ENCODE data around the gene PKP4. TPM values are rescaled to one million over a fixed set of nuclear protein-coding genes. Genes with fewer than 3 reads are reported as not detected.

PKP4 gene
- total RNA-seq, 1 donor from 2014 or later = 30.3 TPM

DNA sequence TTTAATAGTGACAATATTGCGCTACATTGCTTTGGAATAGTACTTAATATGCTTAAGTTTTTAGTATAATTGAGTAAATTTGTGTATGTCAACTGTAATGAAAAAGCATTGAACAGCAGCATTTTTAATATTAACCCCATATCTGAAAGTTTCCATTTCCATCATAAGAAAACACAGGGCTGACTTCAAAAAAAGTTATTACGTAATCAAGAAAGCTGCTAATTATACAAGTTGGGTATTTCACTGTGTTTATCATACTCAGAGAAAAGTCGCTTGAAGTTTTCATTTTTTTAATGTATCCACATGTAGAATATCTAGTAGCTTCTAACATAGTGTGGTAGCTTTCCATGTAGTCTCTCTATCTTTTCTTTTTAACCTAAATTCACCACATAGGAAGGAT is 146.5 kb downstream of the PKP4 start:
- H3K27me3 Mint-ChIP-seq (ENCODE audit: insufficient read depth) = no peaks in the 10 kb centered on the region
- intact Hi-C loops (cut with micrococcal nuclease) = no loop called here
- no peak for DNase-seq (ENCODE audit: low spot score)
- no peaks in the 10 kb centered on the region for H3K4me1 Mint-ChIP-seq (ENCODE audit: low read depth)
- peaks cover 1% of the 10 kb centered on the region for H3K36me3 Mint-ChIP-seq (ENCODE audit: low read depth)
- no peak overlapping the region for H3K4me3 Mint-ChIP-seq
- H3K27ac Mint-ChIP-seq = no peak overlapping the region
- H3K9me3 Mint-ChIP-seq = no peaks in the 10 kb centered on the region

DNA sequence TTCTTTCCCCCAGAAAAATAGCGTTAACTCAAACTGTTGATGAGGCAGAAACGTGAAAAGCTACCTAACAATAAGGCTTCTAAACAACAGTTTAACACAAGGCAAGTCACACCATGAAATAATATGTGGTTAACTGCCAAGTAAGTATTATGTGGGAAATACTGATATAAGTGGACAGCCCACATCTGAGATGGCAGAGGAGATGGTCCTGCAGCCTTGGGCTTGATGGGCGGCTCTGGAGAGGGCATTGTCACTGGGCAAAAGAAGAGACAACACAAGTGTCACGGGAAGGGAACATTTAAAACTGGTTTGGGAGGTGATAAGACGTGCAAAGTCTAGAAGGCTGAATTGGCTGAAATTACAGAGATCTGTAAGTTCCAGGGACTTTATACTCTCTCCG is 147.2 kb downstream of the PKP4 start:
- Mint-ChIP-seq H3K4me1 (ENCODE audit: low read depth) (no peaks in the 10 kb centered on the region), H3K27me3 (ENCODE audit: insufficient read depth) (no peaks in the 10 kb centered on the region), H3K36me3 (ENCODE audit: low read depth) (peaks cover 1% of the 10 kb centered on the region), H3K9me3 (no peaks in the 10 kb centered on the region), H3K27ac (no peak overlapping the region), H3K4me3 (no peak overlapping the region)
- intact Hi-C loops (cut with micrococcal nuclease) = no loop called here
- no peak for DNase-seq (ENCODE audit: low spot score)

DNA sequence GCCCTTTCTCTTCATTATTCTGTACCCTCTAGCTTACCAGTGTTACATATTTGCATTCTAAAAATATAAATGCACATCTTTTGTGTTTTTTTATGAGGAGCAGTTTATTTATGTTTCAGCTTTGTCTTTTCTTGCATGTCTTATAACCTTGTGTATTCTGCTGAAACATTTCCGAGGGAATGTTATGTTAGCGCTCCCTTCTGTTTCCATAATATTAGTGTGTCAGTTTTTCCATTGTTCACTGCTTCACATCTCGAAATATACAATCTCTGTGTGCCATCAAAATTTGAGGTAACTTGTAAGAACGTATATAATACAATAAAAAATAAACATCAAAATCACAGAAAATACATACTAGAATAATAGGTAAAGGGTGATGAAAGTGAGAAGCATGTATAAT is 153.3 kb downstream of the PKP4 start:
- DNase-seq (ENCODE audit: low spot score) = no peak
- Mint-ChIP-seq H3K27me3 (ENCODE audit: insufficient read depth) (no peaks in the 10 kb centered on the region), H3K36me3 (ENCODE audit: low read depth) (no peaks in the 10 kb centered on the region), H3K27ac (no peak overlapping the region), H3K4me3 (no peak overlapping the region), H3K9me3 (no peaks in the 10 kb centered on the region), H3K4me1 (ENCODE audit: low read depth) (no peaks in the 10 kb centered on the region)
- intact Hi-C loops (cut with micrococcal nuclease) = no loop called here

DNA sequence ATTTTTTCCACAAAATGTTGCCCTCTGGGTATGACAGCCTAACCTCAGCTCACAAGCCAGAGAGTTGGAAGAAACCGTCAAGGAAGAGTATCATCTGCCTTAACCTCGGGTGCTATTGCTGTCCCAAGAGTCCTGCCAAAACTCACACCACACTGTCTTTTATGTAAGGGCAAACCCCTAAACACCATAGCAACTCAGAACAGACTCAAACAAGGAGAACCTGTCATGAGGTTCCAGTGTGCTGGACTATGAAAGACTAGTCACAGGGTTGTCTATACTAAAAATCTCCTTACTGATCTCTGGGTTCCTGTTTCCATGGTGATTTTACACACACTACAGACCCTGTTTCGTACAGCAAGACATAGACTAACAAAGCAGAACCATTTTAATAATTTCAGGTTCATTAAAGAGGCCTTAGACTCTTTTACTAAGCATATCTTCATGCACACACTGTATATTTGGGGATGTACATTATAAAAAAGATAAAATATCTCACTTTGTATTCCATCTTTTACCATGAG is 159.8 kb downstream of the PKP4 start:
- intact Hi-C loops (cut with micrococcal nuclease) = no loop called here
- Mint-ChIP-seq H3K4me1 (ENCODE audit: low read depth) (peaks cover 13% of the 10 kb centered on the region), H3K4me3 (no peak overlapping the region), H3K36me3 (ENCODE audit: low read depth) (peaks cover 2% of the 10 kb centered on the region), H3K27ac (no peak overlapping the region), H3K27me3 (ENCODE audit: insufficient read depth) (no peaks in the 10 kb centered on the region), H3K9me3 (no peaks in the 10 kb centered on the region)
- DNase-seq (ENCODE audit: low spot score) = no peak

DNA sequence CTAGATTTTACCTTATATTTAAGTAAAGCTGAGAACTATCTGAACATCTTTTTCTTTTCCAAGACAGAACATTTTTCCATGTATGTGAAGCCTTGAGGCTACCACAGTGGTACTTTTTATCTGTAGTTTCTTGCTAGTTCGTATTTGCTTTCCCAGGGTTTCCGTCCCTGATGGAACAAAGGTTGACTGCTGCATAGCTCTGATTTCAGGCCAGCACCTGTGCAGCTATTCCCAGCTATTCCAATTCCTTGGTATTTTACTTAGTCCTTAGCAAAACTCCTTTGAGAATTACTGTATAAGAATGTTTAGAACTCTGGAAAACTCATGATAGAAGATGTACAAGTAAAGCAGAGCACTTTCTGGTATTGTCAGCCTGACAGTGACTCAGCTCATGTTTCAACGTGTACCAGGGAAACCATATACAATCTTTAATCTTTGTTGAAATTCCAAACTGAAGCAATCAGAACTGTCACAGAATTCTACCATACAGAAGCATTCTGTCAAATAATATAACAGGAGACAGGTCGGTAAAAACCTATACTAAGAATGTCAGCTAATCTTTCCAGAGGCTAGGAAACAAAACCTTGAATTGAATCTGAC is 162.2 kb downstream of the PKP4 start:
- DNase-seq (ENCODE audit: low spot score) = no peak
- Mint-ChIP-seq H3K4me3 (no peak overlapping the region), H3K27ac (no peak overlapping the region), H3K9me3 (no peaks in the 10 kb centered on the region), H3K36me3 (ENCODE audit: low read depth) (peaks cover 6% of the 10 kb centered on the region), H3K27me3 (ENCODE audit: insufficient read depth) (no peaks in the 10 kb centered on the region), H3K4me1 (ENCODE audit: low read depth) (peaks cover 13% of the 10 kb centered on the region)
- intact Hi-C loops (cut with micrococcal nuclease) = no loop called here

DNA sequence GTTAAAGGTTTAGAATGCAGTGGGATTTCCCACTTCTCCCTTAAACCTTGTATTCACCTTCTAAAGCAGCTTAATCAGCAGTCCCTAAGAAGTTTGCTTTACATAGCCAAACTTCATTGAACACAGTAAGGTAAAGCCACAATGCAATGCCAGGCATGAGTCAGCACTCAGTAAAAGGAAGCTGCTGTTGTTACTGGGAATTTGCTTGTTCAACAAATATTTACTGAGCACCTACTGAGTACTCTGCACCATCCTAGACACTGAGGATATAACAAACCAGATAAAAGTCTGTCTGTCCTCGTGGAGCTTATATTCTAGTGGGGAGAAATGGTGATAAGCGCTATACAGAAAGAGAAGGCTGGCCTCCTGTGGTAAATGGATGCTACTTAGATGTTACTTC is 162.7 kb downstream of the PKP4 start:
- Mint-ChIP-seq H3K27ac (no peak overlapping the region), H3K27me3 (ENCODE audit: insufficient read depth) (no peaks in the 10 kb centered on the region), H3K36me3 (ENCODE audit: low read depth) (peaks cover 6% of the 10 kb centered on the region), H3K9me3 (no peaks in the 10 kb centered on the region), H3K4me3 (no peak overlapping the region), H3K4me1 (ENCODE audit: low read depth) (peaks cover 13% of the 10 kb centered on the region)
- intact Hi-C loops (cut with micrococcal nuclease) = no loop called here
- DNase-seq (ENCODE audit: low spot score) = no peak

DNA sequence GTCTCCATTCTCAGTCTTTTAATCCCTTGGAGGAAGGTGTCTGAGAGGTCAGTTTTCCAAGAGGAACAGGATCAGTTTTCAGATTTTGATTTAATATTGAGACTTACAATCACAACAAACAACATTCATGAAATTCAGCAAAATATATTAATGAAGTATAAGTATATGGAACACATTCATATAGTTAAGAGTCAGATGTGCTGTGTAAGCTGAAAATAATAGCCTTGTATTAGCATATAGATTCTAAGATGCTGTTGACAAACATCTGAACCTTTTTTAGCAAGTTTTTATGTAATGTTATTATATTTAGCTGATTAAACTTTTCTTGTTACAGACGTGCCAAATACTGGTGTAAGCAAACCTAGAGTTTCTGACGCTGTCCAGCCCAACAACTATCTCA is 163.9 kb downstream of the PKP4 start:
- no peaks in the 10 kb centered on the region for H3K27me3 Mint-ChIP-seq (ENCODE audit: insufficient read depth)
- H3K9me3 Mint-ChIP-seq = no peaks in the 10 kb centered on the region
- peaks cover 11% of the 10 kb centered on the region for H3K36me3 Mint-ChIP-seq (ENCODE audit: low read depth)
- DNase-seq (ENCODE audit: low spot score) = no peak
- intact Hi-C loops (cut with micrococcal nuclease) = no loop called here
- H3K4me3 Mint-ChIP-seq = no peak overlapping the region
- peaks cover 13% of the 10 kb centered on the region for H3K4me1 Mint-ChIP-seq (ENCODE audit: low read depth)
- H3K27ac Mint-ChIP-seq = no peak overlapping the region

DNA sequence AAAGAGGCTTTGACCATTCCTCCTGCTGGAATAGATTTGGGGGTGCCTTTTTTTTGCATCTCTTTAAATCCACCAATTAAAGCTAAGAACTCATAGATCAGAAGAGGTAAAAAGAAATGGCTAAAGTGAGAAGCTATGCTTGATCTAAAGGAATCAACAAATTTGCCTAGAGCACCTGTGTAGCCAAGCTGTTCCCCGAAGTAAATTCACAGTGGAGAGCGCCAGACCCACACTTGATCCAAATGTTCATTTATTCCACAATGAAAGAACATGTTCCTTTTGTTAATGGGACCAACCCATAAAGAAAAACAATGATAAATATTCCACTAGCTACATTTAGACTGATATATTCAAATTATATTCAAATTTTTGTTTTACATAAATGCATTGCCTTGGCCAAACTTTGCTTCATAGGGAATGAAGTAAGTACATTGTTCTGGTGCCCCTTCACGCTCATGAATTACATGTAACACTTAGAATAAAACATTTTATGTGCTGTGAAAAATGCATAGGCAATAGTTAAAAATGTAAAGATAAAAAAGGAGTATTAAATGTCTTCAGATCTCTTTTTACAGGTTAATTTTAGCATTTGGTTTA is 167.4 kb downstream of the PKP4 start:
- Mint-ChIP-seq H3K4me3 (no peak overlapping the region), H3K9me3 (no peaks in the 10 kb centered on the region), H3K36me3 (ENCODE audit: low read depth) (peaks cover 11% of the 10 kb centered on the region), H3K4me1 (ENCODE audit: low read depth) (peaks cover 11% of the 10 kb centered on the region), H3K27ac (no peak overlapping the region), H3K27me3 (ENCODE audit: insufficient read depth) (no peaks in the 10 kb centered on the region)
- intact Hi-C loops (cut with micrococcal nuclease) = no loop called here
- no peak for DNase-seq (ENCODE audit: low spot score)

DNA sequence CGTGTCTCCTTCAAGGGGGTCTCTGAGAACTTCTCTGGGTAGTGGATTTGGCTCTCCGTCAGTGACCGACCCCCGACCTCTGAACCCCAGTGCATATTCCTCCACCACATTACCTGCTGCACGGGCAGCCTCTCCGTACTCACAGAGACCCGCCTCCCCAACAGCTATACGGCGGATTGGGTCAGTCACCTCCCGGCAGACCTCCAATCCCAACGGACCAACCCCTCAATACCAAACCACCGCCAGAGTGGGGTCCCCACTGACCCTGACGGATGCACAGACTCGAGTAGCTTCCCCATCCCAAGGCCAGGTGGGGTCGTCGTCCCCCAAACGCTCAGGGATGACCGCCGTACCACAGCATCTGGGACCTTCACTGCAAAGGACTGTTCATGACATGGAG is 168.2 kb downstream of the PKP4 start:
- no peaks in the 10 kb centered on the region for H3K9me3 Mint-ChIP-seq
- intact Hi-C loops (cut with micrococcal nuclease) = no loop called here
- H3K36me3 Mint-ChIP-seq (ENCODE audit: low read depth) = peaks cover 10% of the 10 kb centered on the region
- DNase-seq (ENCODE audit: low spot score) = no peak
- H3K4me3 Mint-ChIP-seq = no peak overlapping the region
- no peaks in the 10 kb centered on the region for H3K27me3 Mint-ChIP-seq (ENCODE audit: insufficient read depth)
- no peak overlapping the region for H3K27ac Mint-ChIP-seq
- H3K4me1 Mint-ChIP-seq (ENCODE audit: low read depth) = peaks cover 3% of the 10 kb centered on the region

DNA sequence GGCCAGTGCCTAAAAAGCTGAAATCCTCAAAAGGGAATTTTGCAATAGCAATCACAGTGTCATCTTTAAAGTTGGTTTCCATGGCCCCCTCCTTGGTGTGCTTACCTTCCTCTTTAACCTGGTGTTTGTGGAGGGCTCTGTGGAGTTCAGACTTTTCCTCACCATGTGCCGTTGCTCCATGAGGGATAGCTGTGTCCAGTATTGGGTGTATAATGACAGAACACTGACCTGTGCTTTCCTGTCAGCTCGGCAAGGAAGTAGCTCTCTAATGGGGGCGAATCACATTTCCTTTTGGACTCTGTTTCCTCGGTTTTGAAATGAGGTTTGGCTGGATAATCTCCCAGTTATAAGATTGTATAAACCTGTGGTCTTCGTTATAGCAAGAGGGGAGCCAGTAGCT is 172.4 kb downstream of the PKP4 start:
- intact Hi-C loops (cut with micrococcal nuclease) = no loop called here
- Mint-ChIP-seq H3K27ac (no peak overlapping the region), H3K9me3 (no peaks in the 10 kb centered on the region), H3K4me1 (ENCODE audit: low read depth) (no peaks in the 10 kb centered on the region), H3K27me3 (ENCODE audit: insufficient read depth) (no peaks in the 10 kb centered on the region), H3K36me3 (ENCODE audit: low read depth) (peaks cover 9% of the 10 kb centered on the region), H3K4me3 (no peak overlapping the region)
- DNase-seq (ENCODE audit: low spot score) = no peak

DNA sequence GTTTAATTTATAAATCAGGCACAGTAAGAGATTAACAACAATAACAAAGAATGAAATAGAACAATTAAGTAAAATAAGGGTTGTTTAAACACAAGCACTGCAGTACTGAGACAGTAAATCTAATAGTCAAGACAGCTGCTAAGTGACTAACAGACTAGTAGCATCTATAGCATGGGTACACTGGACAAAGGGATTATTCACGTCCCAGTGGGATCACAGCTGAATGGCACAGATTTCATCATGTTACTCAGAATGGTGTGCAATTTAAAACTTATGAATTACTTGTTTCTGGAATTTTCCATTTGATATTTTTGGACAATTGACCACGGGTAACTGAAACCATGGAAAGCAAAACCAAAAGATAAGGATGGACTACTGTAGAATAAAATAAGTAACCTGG is 176.5 kb downstream of the PKP4 start:
- Mint-ChIP-seq H3K36me3 (ENCODE audit: low read depth) (peaks cover 9% of the 10 kb centered on the region), H3K9me3 (no peaks in the 10 kb centered on the region), H3K27me3 (ENCODE audit: insufficient read depth) (no peaks in the 10 kb centered on the region), H3K4me3 (no peak overlapping the region), H3K4me1 (ENCODE audit: low read depth) (no peaks in the 10 kb centered on the region), H3K27ac (no peak overlapping the region)
- intact Hi-C loops (cut with micrococcal nuclease) = no loop called here
- DNase-seq (ENCODE audit: low spot score) = no peak

DNA sequence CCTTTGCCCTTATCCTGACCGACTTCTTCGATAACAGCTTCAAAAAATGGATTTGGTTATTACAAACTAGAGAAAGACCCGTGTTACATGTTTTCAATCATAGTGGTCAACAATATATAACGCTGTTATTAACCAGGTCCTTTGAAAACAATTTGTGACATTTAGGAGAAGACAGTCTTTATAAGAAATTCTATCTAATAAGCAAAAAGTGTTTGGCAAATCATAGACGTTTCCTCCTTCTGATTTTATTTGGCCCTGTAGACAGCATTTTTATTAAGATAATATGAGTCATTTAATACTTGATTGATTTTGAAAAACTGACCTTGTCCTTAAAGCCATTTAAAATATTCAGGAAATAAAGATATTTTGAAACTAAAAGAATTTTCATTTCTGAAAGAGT is 177.9 kb downstream of the PKP4 start:
- DNase-seq (ENCODE audit: low spot score) = no peak
- Mint-ChIP-seq H3K36me3 (ENCODE audit: low read depth) (peaks cover 9% of the 10 kb centered on the region), H3K9me3 (no peaks in the 10 kb centered on the region), H3K4me1 (ENCODE audit: low read depth) (no peaks in the 10 kb centered on the region), H3K27me3 (ENCODE audit: insufficient read depth) (no peaks in the 10 kb centered on the region), H3K27ac (no peak overlapping the region), H3K4me3 (no peak overlapping the region)
- intact Hi-C loops (cut with micrococcal nuclease) = no loop called here

DNA sequence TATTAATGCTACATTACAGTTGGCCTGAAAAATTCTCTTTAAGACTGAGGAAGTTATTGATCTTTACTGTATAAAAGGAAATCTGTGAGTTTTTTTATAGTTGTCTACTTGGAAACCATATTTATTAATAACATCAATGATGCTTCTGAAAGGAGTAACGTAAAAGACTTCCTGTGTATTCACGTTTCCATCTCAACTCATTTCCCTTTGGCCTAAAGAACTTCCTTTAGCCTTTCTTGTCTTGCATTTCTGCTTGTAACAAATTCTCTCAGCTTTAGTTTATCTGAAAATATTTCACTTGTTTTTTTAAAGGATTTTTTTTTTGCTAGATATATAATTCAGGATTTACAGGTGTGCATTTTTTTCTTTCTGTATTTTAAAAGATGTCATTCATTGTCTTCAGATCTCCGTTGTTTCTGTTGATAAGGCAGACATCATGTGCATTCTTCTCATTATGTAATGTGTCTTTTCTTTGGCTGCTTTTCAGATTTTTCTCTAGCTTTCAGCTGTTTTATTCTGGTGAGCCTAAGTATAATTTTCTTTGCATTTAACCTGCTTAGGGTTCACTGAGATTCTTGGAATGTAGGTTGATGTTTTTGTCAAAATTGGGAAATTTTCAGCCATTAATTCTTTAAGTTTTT is 179.3 kb downstream of the PKP4 start:
- Mint-ChIP-seq H3K36me3 (ENCODE audit: low read depth) (peaks cover 9% of the 10 kb centered on the region), H3K27me3 (ENCODE audit: insufficient read depth) (no peaks in the 10 kb centered on the region), H3K4me1 (ENCODE audit: low read depth) (no peaks in the 10 kb centered on the region), H3K4me3 (no peak overlapping the region), H3K27ac (no peak overlapping the region), H3K9me3 (no peaks in the 10 kb centered on the region)
- no peak for DNase-seq (ENCODE audit: low spot score)
- intact Hi-C loops (cut with micrococcal nuclease) = no loop called here

Data from activated T-helper 1 cell treated with anti-CD3 and anti-CD28 coated beads, Interleukin-12 subunit alpha, Interleukin-12 subunit beta, Interleukin-2, Interleukin-4 antibody, amounts not matched to agents 30 ng/mL and 10 ng/mL and 1 ng/mL, durations not matched to agents 14 hours and 24 hours and 36 hours (primary cell).